Panc1 (cell line): Measurements from ENCODE around the gene ATXN1L. TPM values are rescaled to one million over a fixed set of nuclear protein-coding genes. Genes with fewer than 3 reads are reported as not detected.

Source experiments
- ATAC-seq: fragments of 200-7000 bp; cut with Tn5 transposase; 2 replicates; pipeline ENCODE4 v1.9.1; 2020; ENCODE audit warnings: mild to moderate bottlenecking, moderate library complexity
- BruUV-seq: library from RNA; stranded (reverse); fragments of 400-500 nt; replicated peaks from 2 replicates; lab custom pipeline; 2021; lab: Mats Ljungman, UMichigan
- CTCF ChIA-PET: fragments of 300-600 bp; sonication (Branson Sonifier 250); formaldehyde crosslinking; loops from one replicate; lab custom pipeline; 2022; ENCODE audit warnings: antibody characterized with exemption; lab: Charles Lee
- POLR2A ChIA-PET: fragments of 300-600 bp; sonication (Branson Sonifier 250); formaldehyde crosslinking; loops from one replicate; lab custom pipeline; 2022; ENCODE audit warnings: antibody characterized with exemption; lab: Charles Lee
- DNase-seq: peaks from one replicate; pipeline ENCODE4 v3.0.0-alpha.2; 2010; ENCODE audit warnings: low read depth, low spot score
- H3K27ac ChIP-seq: 2 replicates; pipeline ENCODE4 v1.5.1; 2011; ENCODE audit warnings: mild to moderate bottlenecking, low read length, inconsistent platforms
- H3K27me3 ChIP-seq: fragments of 200-500 bp; sonication (Bioruptor generic); 2 replicates; pipeline ENCODE4 v1.6.0; 2014; ENCODE audit warnings: low read length, inconsistent platforms; ENCODE audit not compliant: control insufficient read depth, insufficient read depth
- H3K36me3 ChIP-seq: fragments of 200-500 bp; sonication (Bioruptor generic); 2 replicates; pipeline ENCODE4 v1.5.1; 2014; ENCODE audit warnings: inconsistent platforms, mild to moderate bottlenecking, low read length, moderate library complexity; ENCODE audit not compliant: control insufficient read depth, insufficient read depth
- H3K4me1 ChIP-seq: 2 replicates; pipeline ENCODE4 v1.5.1; 2011; ENCODE audit warnings: inconsistent platforms, mild to moderate bottlenecking, low read length, moderate library complexity; ENCODE audit not compliant: control insufficient read depth, insufficient read depth
- H3K4me3 ChIP-seq, 2 experiments: 2 replicates each; pipeline ENCODE4 v1.5.1; 2011 to 2012; ENCODE audit warnings: low read depth in 2 of 2, low read length in 2 of 2, mild to moderate bottlenecking in 2 of 2, inconsistent platforms in 1 of 2, moderate library complexity in 1 of 2
- H3K9me3 ChIP-seq: fragments of 200-500 bp; sonication (Bioruptor generic); 2 replicates; pipeline ENCODE4 v1.5.1; 2014; ENCODE audit warnings: low read depth, mild to moderate bottlenecking, inconsistent platforms, low read length, moderate library complexity; ENCODE audit not compliant: control insufficient read depth, insufficient read depth
- POLR2AphosphoS5 ChIP-seq: IDR thresholded peaks from 2 replicates; pipeline ENCODE4 v1.6.1; 2012; ENCODE audit warnings: mild to moderate bottlenecking, low read depth, low read length, moderate library complexity
- SIN3A ChIP-seq: IDR thresholded peaks from 2 replicates; pipeline ENCODE4 v1.6.1; 2012; ENCODE audit warnings: low read depth, mild to moderate bottlenecking, low read length, moderate library complexity, borderline replicate concordance; ENCODE audit not compliant: insufficient read depth
- TCF7L2 ChIP-seq: IDR thresholded peaks from 2 replicates; pipeline ENCODE4 v1.6.1; 2011; ENCODE audit warnings: mild to moderate bottlenecking, low read depth, low read length, inconsistent platforms
- in situ Hi-C: cut with HindIII; loops from 2 replicates; pipeline ENCODE4 v1.10.0; 2016; ENCODE audit warnings: low sequenced_read_pairs, low pct_unique_long_range_greater_than_20kb
- intact Hi-C: fragments of 100-400 bp; cut with micrococcal nuclease; formaldehyde crosslinking; loops from one replicate; pipeline ENCODE4 v1.10.0; 2022; ENCODE audit not compliant: unreplicated experiment
- total RNA-seq: library from RNA; stranded (reverse); gene quantifications from one replicate; pipeline ENCODE4 v1.2.1, GENCODE V29; 2021; ENCODE audit not compliant: unreplicated experiment
- TF ChIP-seq, protein P1 (sequence below), 2 experiments: IDR thresholded peaks; 2 replicates each; pipeline ENCODE4 v1.6.1; 2011 to 2012; ENCODE audit warnings: low read depth in 2 of 2, control low read depth in 1 of 2, low read length in 1 of 2, mild to moderate bottlenecking in 1 of 2, moderate library complexity in 1 of 2; ENCODE audit not compliant: insufficient read depth in 1 of 2
- TF ChIP-seq, protein P2 (sequence below): fragments of 450-650 bp; IDR thresholded peaks from 2 replicates; pipeline ENCODE4 v1.5.1; 2017; ENCODE audit warnings: mild to moderate bottlenecking

The ATXN1L gene
- total RNA-seq, 1 experiment from 2014 or later = 17.3 TPM

DNA sequence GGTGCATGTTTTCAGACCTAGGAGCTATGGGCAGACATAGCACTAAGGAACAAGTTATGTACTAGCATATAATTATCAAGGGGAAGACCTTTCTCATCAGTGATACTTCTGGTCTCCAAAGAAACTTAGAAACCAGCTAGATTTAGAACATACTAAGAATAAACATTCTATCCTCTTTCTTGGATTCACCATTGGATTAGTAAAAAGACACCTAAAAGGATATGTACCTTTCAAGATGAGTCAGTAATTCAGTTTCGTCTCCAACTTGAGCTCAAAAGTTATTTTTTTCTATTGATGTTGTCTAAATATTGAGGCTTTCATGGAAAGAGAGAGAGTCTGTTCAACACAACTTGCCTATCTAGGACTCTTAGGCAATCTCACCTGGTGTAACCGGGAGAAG lies 25.0 kb downstream of the ATXN1L start:
- ChIA-PET CTCF (no interaction called here), POLR2A (no interaction called here)
- intact Hi-C loops (no loop called here), in situ Hi-C loops (no loop called here)
- no peak for DNase-seq
- Histone ChIP-seq H3K36me3 (no peaks in the 10 kb centered on the region), H3K27me3 (no peaks in the 10 kb centered on the region), H3K4me3 (no peak overlapping the region), H3K27ac (no peak overlapping the region), H3K4me1 (no peaks in the 10 kb centered on the region), H3K9me3 (no peaks in the 10 kb centered on the region)
- no TSS peak for BruUV-seq
- ATAC-seq = no peak
- TF ChIP-seq TCF7L2 = no peak
- TF ChIP-seq, protein P1, sequence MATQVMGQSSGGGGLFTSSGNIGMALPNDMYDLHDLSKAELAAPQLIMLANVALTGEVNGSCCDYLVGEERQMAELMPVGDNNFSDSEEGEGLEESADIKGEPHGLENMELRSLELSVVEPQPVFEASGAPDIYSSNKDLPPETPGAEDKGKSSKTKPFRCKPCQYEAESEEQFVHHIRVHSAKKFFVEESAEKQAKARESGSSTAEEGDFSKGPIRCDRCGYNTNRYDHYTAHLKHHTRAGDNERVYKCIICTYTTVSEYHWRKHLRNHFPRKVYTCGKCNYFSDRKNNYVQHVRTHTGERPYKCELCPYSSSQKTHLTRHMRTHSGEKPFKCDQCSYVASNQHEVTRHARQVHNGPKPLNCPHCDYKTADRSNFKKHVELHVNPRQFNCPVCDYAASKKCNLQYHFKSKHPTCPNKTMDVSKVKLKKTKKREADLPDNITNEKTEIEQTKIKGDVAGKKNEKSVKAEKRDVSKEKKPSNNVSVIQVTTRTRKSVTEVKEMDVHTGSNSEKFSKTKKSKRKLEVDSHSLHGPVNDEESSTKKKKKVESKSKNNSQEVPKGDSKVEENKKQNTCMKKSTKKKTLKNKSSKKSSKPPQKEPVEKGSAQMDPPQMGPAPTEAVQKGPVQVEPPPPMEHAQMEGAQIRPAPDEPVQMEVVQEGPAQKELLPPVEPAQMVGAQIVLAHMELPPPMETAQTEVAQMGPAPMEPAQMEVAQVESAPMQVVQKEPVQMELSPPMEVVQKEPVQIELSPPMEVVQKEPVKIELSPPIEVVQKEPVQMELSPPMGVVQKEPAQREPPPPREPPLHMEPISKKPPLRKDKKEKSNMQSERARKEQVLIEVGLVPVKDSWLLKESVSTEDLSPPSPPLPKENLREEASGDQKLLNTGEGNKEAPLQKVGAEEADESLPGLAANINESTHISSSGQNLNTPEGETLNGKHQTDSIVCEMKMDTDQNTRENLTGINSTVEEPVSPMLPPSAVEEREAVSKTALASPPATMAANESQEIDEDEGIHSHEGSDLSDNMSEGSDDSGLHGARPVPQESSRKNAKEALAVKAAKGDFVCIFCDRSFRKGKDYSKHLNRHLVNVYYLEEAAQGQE (IDR thresholded peaks at IDR 0.05; ENCODE audit: insufficient read depth in 1 of 2, low read depth in 2 of 2, low read length in 1 of 2) = no peak
- TF ChIP-seq, protein P2, sequence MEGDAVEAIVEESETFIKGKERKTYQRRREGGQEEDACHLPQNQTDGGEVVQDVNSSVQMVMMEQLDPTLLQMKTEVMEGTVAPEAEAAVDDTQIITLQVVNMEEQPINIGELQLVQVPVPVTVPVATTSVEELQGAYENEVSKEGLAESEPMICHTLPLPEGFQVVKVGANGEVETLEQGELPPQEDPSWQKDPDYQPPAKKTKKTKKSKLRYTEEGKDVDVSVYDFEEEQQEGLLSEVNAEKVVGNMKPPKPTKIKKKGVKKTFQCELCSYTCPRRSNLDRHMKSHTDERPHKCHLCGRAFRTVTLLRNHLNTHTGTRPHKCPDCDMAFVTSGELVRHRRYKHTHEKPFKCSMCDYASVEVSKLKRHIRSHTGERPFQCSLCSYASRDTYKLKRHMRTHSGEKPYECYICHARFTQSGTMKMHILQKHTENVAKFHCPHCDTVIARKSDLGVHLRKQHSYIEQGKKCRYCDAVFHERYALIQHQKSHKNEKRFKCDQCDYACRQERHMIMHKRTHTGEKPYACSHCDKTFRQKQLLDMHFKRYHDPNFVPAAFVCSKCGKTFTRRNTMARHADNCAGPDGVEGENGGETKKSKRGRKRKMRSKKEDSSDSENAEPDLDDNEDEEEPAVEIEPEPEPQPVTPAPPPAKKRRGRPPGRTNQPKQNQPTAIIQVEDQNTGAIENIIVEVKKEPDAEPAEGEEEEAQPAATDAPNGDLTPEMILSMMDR = no peak
- TF ChIP-seq POLR2AphosphoS5 = no peak
- no peak for TF ChIP-seq SIN3A

DNA sequence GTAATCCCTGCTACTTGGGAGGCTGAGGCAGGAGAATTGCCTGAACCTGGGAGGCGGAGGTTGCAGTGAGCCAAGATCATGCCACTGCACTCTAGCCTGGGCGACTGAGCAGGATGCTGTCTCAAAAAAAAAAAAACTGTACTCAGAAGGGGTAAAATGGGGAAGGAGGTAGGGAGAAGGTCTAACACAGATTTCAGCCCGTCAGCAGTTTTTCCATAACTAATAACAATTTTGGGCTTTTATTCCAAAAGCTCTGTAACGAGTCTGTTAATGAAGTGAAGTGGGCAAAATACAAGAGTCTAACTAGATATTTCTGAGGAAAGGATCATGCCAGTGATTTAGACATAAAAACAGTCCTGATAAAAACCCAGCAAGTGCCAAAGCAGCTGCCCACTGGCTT lies 27.4 kb downstream of the ATXN1L start:
- TF ChIP-seq, protein P2 = no peak
- TF ChIP-seq, protein P1 (IDR thresholded peaks at IDR 0.05; ENCODE audit: insufficient read depth in 1 of 2, low read depth in 2 of 2, low read length in 1 of 2) = no peak
- TF ChIP-seq SIN3A (no peak), POLR2AphosphoS5 (no peak), TCF7L2 (no peak)
- ChIA-PET POLR2A (interaction anchor here (0.7 kb wide), 1 partner anchor 22 kb away, joined by 3 read pairs; the partner anchor contains the start of gene IST1), CTCF (interaction anchor here (1.1 kb wide), 1 partner anchor 9 kb away, joined by 3 read pairs; no protein-coding TSS in a partner anchor)
- H3K36me3 ChIP-seq = no peaks in the 10 kb centered on the region
- no peaks in the 10 kb centered on the region for H3K27me3 ChIP-seq
- no peak for DNase-seq
- H3K4me1 ChIP-seq = no peaks in the 10 kb centered on the region
- H3K4me3 ChIP-seq = no peak overlapping the region
- no peaks in the 10 kb centered on the region for H3K9me3 ChIP-seq
- in situ Hi-C loops = no loop called here
- no TSS peak for BruUV-seq
- H3K27ac ChIP-seq = no peak overlapping the region
- intact Hi-C loops = no loop called here
- ATAC-seq = no peak
